ENCODE measurements around the gene SARDH.
"Not testable (repeated sequence)": the region's sequence is repeated elsewhere in the genome, so short reads cannot be mapped to it uniquely, and the experiment has no call there.

Gene SARDH

GRCh38 chr9:133640580-133641395 is 97.4 kb downstream of the SARDH start:
- DNase-seq = no peak

- no peak for DNase-seq
Measured at GRCh38 chr9:133640160-133640559, 98.0 kb downstream of the SARDH start.

- no peak for DNase-seq
Measured at GRCh38 chr9:133639613-133640012, 98.5 kb downstream of the SARDH start.

GRCh38 chr9:133638711-133639110 is 99.4 kb downstream of the SARDH start:
- no peak for DNase-seq

- no peak for DNase-seq
Measured at GRCh38 chr9:133638076-133638475, 100.1 kb downstream of the SARDH start.

- no peak for DNase-seq
Measured at GRCh38 chr9:133637451-133638055, 100.6 kb downstream of the SARDH start.

DNA sequence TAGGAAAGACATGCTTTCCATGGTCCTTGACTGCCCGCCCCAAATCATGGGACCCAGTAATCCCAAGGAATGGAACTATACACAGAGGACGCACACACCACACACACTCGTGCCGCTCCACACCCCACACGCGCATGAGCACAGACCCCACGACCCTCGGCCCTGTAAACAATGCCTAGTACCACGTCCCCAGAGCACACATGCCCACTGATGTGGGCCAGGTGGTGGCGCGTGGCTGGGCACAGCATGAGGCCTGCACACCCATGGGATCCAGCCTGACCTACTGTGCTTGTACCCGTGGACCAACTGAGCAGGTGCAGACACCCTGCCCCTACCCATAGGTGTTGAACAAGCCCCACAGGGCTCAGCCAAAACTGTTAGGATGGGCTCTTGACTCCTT is 101.2 kb downstream of the SARDH start:
- DNase-seq = no peak

GRCh38 chr9:133635533-133636531 is 102.3 kb downstream of the SARDH start, which contains the start of gene DBH:
DBH (plus strand) TSS chr9:133636363; CDS start chr9:133636372, 9 bp downstream.
- DNase-seq = no peak

GRCh38 chr9:133635098-133635497 is 103.1 kb downstream of the SARDH start:
- DNase-seq = no peak

DNA sequence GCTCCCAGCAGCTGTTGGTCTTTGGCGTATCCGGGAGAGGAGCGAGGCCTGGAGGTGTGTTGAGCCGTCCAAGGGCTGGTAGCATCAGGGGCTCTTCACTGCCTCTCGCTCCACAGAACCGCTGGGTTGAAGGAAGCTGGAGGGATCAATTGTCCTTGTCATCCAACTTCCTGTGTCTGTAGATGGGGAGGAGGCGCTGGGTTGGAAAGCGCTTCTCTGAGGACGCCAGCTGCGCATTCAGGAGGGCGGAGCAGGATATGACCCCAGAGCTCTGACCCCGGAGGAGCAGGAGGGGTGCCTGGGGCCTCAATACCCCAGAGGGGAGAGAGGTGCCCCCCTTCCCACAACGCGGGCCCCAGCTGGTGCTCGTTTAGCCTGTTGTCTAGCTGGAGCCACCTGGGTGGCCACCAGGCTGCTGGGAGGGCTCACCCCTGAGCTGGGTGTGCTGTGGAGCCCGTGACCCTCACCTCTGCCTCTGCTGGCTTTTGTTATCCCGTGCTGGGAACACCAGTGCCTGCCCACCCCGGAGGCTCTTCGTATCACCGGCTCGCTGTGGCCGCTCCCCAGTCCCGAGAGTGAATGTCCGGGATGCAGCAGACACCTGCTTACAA is 104.0 kb downstream of the SARDH start:
- DNase-seq = no peak

DNA sequence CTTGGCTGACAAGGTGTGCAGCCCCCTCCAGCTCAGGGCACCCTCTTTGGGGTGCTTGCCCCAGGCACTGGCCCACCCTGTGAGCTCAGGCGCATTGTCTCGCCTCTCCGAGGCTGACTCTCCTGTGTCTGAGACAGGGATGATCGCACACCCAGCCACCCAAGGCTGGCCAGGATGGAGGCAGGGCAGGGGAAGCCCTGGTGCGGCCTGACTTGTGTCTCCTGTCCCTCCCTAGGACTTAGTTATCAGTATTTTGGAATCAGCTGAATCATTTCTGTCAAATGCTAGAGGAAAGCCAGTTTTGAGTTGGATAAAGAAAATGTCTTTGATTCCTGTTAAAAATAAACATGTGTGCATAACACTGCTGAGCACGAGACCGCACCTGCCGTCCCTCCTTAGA is 104.5 kb downstream of the SARDH start:
- no peak for DNase-seq

GRCh38 chr9:133632806-133633680 is 105.1 kb downstream of the SARDH start:
- DNase-seq = no peak

DNA sequence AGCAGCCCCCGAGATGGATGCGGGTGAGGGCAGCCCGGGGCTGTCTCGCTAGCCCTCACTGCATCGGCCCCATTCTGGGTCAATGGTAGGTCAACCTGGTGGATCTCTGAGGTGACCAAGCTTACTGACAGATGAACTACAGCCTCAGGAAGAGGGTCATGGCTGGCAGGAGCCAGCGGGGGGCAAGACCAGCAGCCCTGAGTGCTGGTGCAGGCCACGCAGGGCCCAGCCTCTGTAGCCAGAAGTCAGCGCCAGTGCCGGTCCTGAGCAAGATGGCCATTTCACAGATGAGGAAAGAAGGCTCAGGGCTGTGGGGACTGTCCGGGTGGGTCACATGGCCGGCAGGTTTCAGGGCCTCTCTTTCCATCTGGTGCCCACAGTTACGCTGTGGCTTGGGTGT is 107.0 kb downstream of the SARDH start:
- no peak for DNase-seq

GRCh38 chr9:133629221-133630110 is 108.7 kb downstream of the SARDH start:
- DNase-seq = no peak

GRCh38 chr9:133628766-133629165 is 109.4 kb downstream of the SARDH start:
- DNase-seq = no peak

GRCh38 chr9:133627341-133627740 is 110.8 kb downstream of the SARDH start:
- no peak for DNase-seq

DNA sequence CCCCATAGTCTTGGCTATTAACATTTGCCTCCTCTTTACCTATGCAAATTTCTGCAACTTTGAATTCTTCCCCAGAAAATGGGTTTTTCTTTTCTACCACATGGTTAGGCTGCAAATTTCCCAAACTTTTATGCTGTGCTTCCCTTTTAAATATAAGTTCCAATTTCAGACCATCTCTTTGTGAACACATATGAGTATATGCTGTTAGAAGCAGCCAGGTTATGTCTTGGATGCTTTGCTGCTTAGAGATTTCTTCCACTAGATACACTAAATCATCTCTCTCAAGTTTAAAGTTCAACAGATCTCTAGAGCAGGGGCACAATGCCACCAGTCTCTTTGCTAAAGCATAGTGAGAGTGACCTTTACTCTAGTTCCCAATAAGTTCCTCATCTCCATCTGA is 112.1 kb downstream of the SARDH start:
- DNase-seq = not testable (repeated sequence)

DNA sequence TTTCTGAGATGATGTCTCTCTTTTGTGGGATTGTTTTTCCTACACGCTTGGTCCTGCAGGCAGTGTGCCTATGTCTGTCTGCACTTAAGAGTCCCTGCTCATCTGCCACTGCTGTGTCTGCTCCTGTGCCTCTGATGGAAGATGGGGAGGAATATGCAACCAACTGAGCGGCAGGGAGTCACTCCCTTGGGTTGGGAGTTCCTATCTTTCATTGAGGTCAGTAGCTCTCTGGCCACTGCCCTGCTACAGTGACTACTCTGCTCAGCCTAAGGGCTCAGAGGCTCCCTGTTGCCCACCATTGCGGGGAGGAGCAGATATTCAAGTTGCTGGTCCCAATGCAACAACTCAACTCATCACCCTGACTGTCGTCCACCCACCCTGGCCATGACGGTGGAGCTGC is 115.6 kb downstream of the SARDH start:
- no peak for DNase-seq

DNA sequence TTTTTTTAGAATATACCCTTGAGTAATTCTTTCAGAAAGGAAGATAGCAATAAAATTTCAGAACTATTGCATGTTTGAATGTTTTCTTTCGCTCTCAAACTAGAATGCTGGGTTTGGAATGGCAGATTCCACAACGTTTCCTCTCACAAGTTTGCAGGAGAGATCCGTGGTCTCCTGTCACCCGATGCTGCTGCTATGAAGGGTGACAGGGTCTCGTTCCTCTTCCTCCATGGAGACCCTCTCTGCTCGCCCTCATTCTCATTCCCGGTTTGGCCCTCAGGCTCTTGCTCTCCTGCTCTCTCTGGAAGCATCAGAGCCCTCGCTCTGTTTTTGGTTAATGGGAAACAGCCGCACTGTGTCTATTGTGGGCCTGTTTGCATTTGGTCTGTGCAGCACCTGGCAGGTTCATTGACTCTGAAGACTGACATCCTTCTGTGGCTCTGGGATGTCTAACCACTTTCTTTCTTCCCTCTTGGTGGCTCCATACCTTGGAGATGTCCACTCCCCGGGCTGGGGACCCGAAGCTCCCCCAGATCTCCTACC is 116.4 kb downstream of the SARDH start:
- no peak for DNase-seq

DNA sequence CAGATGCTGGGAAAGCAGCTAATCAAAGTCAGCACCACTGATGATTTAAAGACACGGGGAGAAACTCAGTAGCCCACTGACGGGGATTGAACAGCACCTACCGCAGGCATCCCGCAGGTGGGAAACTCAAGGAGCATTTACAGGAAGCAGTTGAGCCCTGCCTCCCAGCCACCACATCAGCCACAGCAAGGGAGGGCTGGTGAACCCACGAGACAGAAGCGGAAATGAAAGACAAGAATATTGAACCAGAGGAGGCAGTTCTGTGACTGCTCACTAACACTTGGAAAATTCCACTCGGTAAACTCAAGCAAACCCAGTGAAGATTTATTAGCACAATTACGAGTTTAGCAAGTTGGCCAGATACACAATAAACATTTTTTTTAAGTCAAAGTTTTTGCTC is 118.4 kb downstream of the SARDH start:
- DNase-seq = peak; percentile 7 to 21
